ENCODE results near the gene CACNA1B. TPM values are rescaled to one million over a fixed set of nuclear protein-coding genes. Genes with fewer than 3 reads are reported as not detected.

Gene CACNA1B
- total RNA-seq, 1 experiment from 2014 or later = 7.8 TPM

GRCh38 chr9:137978262-137978714 is 100.7 kb downstream of the CACNA1B start:
- Histone ChIP-seq H3K4me2 (ENCODE audit: insufficient read depth, insufficient read length, low read length) (no peak overlapping the region), H3T11ph (ENCODE audit: low read length) (no peak overlapping the region), H2BK120ac (ENCODE audit: low read depth, low read length, poor library complexity, severe bottlenecking) (no peak overlapping the region), H3K23ac (ENCODE audit: insufficient read length, low read depth, low read length) (no peak overlapping the region), H2AK5ac (ENCODE audit: insufficient read length, low read length) (no peak overlapping the region), H4K91ac (ENCODE audit: insufficient read length, low read depth, low read length) (no peak overlapping the region), H4K8ac (replicated peaks; ENCODE audit: insufficient read length, low read depth, low read length) (no peak overlapping the region), H3K4ac (ENCODE audit: low read depth, low read length) (no peak overlapping the region), H3K23me2 (ENCODE audit: insufficient read length, low read depth, low read length, poor library complexity, severe bottlenecking) (no peaks in the 10 kb centered on the region), H4K20me1 (ENCODE audit: control insufficient read depth, insufficient read depth, insufficient read length) (no peaks in the 10 kb centered on the region), H3K56ac (ENCODE audit: insufficient read length, low read depth, low read length) (no peak overlapping the region), H4K5ac (ENCODE audit: insufficient read length, low read depth, low read length) (no peak overlapping the region), H2BK20ac (ENCODE audit: low read depth, low read length, poor library complexity, severe bottlenecking) (no peak overlapping the region), H2AFZ (ENCODE audit: low read length) (no peak overlapping the region), H2BK15ac (ENCODE audit: low read depth, low read length) (no peak overlapping the region), H3K4me1 (ENCODE audit: insufficient read depth, low read length) (no peaks in the 10 kb centered on the region), H3K9me3 (ENCODE audit: control insufficient read depth, low read depth, low read length) (no peaks in the 10 kb centered on the region), H2BK12ac (ENCODE audit: insufficient read length, low read depth, low read length) (no peak overlapping the region), H3K9ac (ENCODE audit: extremely low read depth, insufficient read length, low read length) (no peak overlapping the region), H3K27me3 (ENCODE audit: insufficient read depth, low read length) (no peaks in the 10 kb centered on the region), H3K79me2 (ENCODE audit: insufficient read depth, low read length) (no peaks in the 10 kb centered on the region), H3K18ac (ENCODE audit: insufficient read length, low read depth, low read length) (no peak overlapping the region), H3K27ac (ENCODE audit: insufficient read length, low read depth, low read length) (no peak overlapping the region), H3K14ac (ENCODE audit: insufficient read depth, low read length) (no peak overlapping the region), H2BK5ac (ENCODE audit: insufficient read length, low read length) (no peak overlapping the region), H3K79me1 (ENCODE audit: insufficient read depth, low read depth, low read length, poor library complexity, severe bottlenecking) (no peaks in the 10 kb centered on the region)
- no peak for TF ChIP-seq CTCF (conservative IDR thresholded peaks at IDR 0.05)
- Mint-ChIP-seq H3K36me3 (ENCODE audit: insufficient read depth in 1 of 3, low read depth in 3 of 3) (peaks cover 30 to 44% (median 34%) of the 10 kb centered on the region in 3 experiments), H3K27ac (no peak overlapping the region), H3K4me1 (no peaks in the 10 kb centered on the region), H3K27me3 (ENCODE audit: low read depth) (no peaks in the 10 kb centered on the region; the same call in 1 of the 2 replicates), H3K9me3 (peaks cover 2 to 8% of the 10 kb centered on the region in 2 experiments; a peak in 3 of 5 replicates), H3K4me3 (no peak overlapping the region)
- no CpG with 5 or more reads among the region's 4 CpGs for WGBS (ENCODE audit: extremely low coverage, insufficient read length, low lambda C conversion rate)
- no peak for DNase-seq
